A549 treated with ZK216348 at 1 μM for 4 hours (cell line): ENCODE data around the gene GGACT. TPM values are rescaled to one million over a fixed set of nuclear protein-coding genes. Genes with fewer than 3 reads are reported as not detected.

Source experiments
- total RNA-seq: library from RNA; stranded (reverse); fragments of 200-300 nt; extraction: Qiagen RNA extraction; gene quantifications from 5 replicates; pipeline ENCODE4 v1.2.3, GENCODE V29; 2022; ENCODE audit warnings: low read depth

GGACT gene
- 2.2 to 5.6 TPM (median 4.5 TPM) in 5 replicates for total RNA-seq

DNA sequence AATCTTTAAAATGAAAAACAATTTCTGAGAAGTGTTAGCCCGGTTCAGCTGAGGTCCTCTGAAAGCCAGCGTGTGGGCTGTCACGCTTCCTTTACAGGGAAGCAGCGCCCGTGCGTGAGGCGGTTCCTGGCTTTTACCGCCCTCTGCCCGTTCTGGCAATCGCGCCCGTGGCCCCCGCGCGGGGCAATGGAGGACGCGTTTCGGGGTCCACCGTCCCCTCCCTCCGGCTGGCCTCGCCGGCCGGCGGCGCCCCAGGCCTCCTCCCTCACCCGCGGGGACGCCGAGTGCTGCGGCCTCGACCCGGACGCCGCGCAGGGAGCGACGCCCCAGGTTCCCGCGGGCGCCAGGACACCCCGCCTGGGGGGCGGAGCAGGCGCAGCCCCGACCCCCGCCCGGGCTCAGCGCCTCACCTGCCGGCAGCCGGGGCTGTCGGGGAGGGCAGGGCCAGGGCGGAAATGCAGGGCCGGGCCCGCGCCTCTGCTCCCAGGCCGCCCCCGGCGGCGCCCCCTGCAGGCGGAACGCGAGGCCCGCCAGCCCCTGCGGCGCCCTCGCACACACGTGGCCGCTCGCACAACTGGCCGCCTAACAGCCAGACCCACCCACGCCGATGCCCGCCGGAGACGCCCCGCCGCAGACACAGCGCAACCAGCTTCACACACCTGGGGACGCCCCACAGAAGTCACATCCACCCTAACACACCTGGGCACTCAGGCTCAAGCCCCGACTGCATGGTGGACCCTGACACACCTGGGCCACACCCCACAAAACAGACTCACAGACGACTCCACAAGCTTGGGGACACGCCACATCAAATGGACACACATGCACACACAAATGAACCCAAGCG lies at the start of gene GGACT:
Gene GGACT, minus strand, starts transcription at position 459 of the 847 bp plus-strand sequence. CDS start 56,198 bp downstream, outside the sequence.

Other genes starting within 250 kb of the GGACT start
- gene TMTC4, start 86.0 kb upstream of the GGACT start, total RNA-seq = 9.1 to 13.5 TPM (median 11.1 TPM) in 5 replicates